HL-60 (cell line): ENCODE measurements around the gene AGPAT4.

Source experiments
- DNase-seq, 2 experiments: peaks; one replicate each; pipeline ENCODE4 v3.0.0-alpha.2; 2010 to 2020; ENCODE audit warnings: low read depth in 1 of 2, low spot score in 1 of 2
- H3K27ac ChIP-seq: fragments of 250-450 bp; sonication (Bioruptor Pico); replicated peaks from 2 replicates; pipeline ENCODE4 v1.5.1; 2020; ENCODE audit warnings: mild to moderate bottlenecking, moderate library complexity
- H3K27me3 ChIP-seq: fragments of 250-450 bp; sonication (Bioruptor Pico); 2 replicates; pipeline ENCODE4 v1.5.1; 2021; ENCODE audit warnings: mild to moderate bottlenecking, moderate library complexity; ENCODE audit not compliant: insufficient read depth, poor library complexity, severe bottlenecking
- H3K4me3 ChIP-seq: replicated peaks from 2 replicates; pipeline ENCODE4 v1.5.1; 2011; ENCODE audit warnings: mild to moderate bottlenecking, control low read depth, low read length; ENCODE audit not compliant: insufficient read depth
- CTCF ChIP-seq: IDR thresholded peaks from one replicate; pipeline ENCODE4 v1.5.1; 2011; ENCODE audit warnings: low read length, control low read depth, inconsistent platforms; ENCODE audit not compliant: insufficient read depth
- GABPA ChIP-seq: IDR thresholded peaks from 2 replicates; pipeline ENCODE4 v1.6.1; 2012; ENCODE audit warnings: low read depth
- POLR2AphosphoS5 ChIP-seq: IDR thresholded peaks from 2 replicates; pipeline ENCODE4 v1.6.1; 2012; ENCODE audit warnings: low read depth
- SPI1 ChIP-seq: IDR thresholded peaks from 2 replicates; pipeline ENCODE4 v1.6.1; 2012; ENCODE audit warnings: low read depth, mild to moderate bottlenecking, borderline replicate concordance
- TF ChIP-seq, protein P1 (sequence below): IDR thresholded peaks from 2 replicates; pipeline ENCODE4 v1.6.1; 2012; ENCODE audit warnings: low read depth; ENCODE audit not compliant: insufficient replicate concordance

The AGPAT4 gene

DNA sequence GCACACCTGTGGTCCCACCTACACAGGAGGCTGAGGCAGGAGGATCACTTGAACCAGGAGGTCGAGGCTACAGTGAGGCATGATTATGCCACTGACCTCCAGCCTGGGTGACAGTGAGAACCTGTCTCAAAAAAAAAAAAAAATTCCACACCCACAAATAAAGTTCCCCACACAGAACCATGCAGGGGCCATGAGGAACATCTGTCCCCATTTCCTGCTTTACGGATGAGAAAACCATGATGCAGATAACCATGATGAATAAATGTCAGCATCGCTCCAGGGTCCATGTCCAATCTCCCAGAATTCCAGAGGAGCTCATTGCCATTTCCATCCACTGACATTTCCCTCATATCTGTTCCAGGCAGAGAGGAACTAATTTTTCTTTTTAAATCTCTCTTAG is 16.9 kb upstream of the AGPAT4 start:
- TF ChIP-seq SPI1: no peak
- no peak for TF ChIP-seq POLR2AphosphoS5
- TF ChIP-seq CTCF: no peak
- TF ChIP-seq, protein P1, sequence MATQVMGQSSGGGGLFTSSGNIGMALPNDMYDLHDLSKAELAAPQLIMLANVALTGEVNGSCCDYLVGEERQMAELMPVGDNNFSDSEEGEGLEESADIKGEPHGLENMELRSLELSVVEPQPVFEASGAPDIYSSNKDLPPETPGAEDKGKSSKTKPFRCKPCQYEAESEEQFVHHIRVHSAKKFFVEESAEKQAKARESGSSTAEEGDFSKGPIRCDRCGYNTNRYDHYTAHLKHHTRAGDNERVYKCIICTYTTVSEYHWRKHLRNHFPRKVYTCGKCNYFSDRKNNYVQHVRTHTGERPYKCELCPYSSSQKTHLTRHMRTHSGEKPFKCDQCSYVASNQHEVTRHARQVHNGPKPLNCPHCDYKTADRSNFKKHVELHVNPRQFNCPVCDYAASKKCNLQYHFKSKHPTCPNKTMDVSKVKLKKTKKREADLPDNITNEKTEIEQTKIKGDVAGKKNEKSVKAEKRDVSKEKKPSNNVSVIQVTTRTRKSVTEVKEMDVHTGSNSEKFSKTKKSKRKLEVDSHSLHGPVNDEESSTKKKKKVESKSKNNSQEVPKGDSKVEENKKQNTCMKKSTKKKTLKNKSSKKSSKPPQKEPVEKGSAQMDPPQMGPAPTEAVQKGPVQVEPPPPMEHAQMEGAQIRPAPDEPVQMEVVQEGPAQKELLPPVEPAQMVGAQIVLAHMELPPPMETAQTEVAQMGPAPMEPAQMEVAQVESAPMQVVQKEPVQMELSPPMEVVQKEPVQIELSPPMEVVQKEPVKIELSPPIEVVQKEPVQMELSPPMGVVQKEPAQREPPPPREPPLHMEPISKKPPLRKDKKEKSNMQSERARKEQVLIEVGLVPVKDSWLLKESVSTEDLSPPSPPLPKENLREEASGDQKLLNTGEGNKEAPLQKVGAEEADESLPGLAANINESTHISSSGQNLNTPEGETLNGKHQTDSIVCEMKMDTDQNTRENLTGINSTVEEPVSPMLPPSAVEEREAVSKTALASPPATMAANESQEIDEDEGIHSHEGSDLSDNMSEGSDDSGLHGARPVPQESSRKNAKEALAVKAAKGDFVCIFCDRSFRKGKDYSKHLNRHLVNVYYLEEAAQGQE: no peak
- TF ChIP-seq GABPA: no peak
- Histone ChIP-seq H3K4me3 (no peak overlapping the region), H3K27ac (no peak overlapping the region), H3K27me3 (no peaks in the 10 kb centered on the region)
- DNase-seq: no peak

DNA sequence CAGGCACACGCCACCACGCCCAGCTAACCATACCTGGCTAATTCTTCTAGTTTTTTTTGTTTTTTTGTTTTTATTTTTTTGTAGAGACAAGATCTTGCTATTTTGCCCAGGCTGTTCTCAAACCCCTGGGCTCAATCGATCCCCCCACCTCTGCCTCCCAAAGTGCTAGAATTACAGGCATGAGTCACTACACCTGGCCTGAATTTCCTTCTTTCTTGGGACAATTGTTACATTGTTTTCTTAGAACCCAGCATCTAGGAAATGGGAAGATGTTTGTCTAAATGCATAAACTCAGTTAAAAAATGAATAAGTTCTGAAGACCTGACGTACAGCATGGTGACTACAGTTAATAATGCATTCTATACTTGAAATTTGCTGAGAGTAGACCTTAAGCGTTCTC is 10.8 kb upstream of the AGPAT4 start:
- no peak for DNase-seq
- no peak overlapping the region for H3K4me3 ChIP-seq
- H3K27ac ChIP-seq: no peak overlapping the region
- TF ChIP-seq GABPA (no peak), SPI1 (no peak), CTCF (no peak), POLR2AphosphoS5 (no peak)
- TF ChIP-seq, protein P1: no peak
- H3K27me3 ChIP-seq: no peaks in the 10 kb centered on the region

- Histone ChIP-seq H3K27me3 (no peaks in the 10 kb centered on the region), H3K27ac (no peak overlapping the region), H3K4me3 (no peak overlapping the region)
- no peak for TF ChIP-seq GABPA
- no peak for TF ChIP-seq CTCF
- TF ChIP-seq, protein P1: no peak
- no peak for TF ChIP-seq SPI1
- TF ChIP-seq POLR2AphosphoS5: no peak
- DNase-seq: no peak
Measured at GRCh38 chr6:161281092-161281491, 7.2 kb upstream of the AGPAT4 start.
